SK-N-SH treated with all-trans-retinoic acid at 6 μM for 48 hours (cell line): Measurements from ENCODE around the gene ENTR1.

Experiments used
- ATAC-seq: fragments of 200-7000 bp; cut with Tn5 transposase; 3 replicates; pipeline ENCODE4 v1.9.1; 2020; ENCODE audit warnings: mild to moderate bottlenecking, moderate library complexity
- ARNTL ChIP-seq: fragments of 450-650 bp; formaldehyde crosslinking; IDR thresholded peaks from 2 replicates; pipeline ENCODE4 v1.5.0; 2020; ENCODE audit warnings: low read depth, mild to moderate bottlenecking, moderate library complexity, borderline replicate concordance
- BACH2 ChIP-seq: fragments of 250-450 bp; sonication (Bioruptor Pico); IDR thresholded peaks from 2 replicates; pipeline ENCODE4 v1.9.0; 2021; ENCODE audit warnings: mild to moderate bottlenecking, borderline replicate concordance
- CREB5 ChIP-seq: fragments of 250-450 bp; sonication (Bioruptor Pico); IDR thresholded peaks from 2 replicates; pipeline ENCODE4 v1.5.1; 2020; ENCODE audit warnings: low read depth, mild to moderate bottlenecking, moderate library complexity
- CSDC2 ChIP-seq: fragments of 250-450 bp; sonication (Bioruptor Pico); IDR thresholded peaks from 2 replicates; pipeline ENCODE4 v1.5.0; 2020; ENCODE audit warnings: mild to moderate bottlenecking, moderate library complexity
- CSRNP3 ChIP-seq: fragments of 250-450 bp; sonication (Bioruptor Pico); IDR thresholded peaks from 2 replicates; pipeline ENCODE4 v1.5.1; 2021; ENCODE audit warnings: mild to moderate bottlenecking, moderate library complexity
- ESRRG ChIP-seq: fragments of 250-450 bp; sonication (Bioruptor Pico); IDR thresholded peaks from 2 replicates; pipeline ENCODE4 v1.6.1; 2021; ENCODE audit warnings: mild to moderate bottlenecking
- ISL1 ChIP-seq: fragments of 250-450 bp; sonication (Bioruptor Pico); IDR thresholded peaks from 2 replicates; pipeline ENCODE4 v2.1.2; 2022; ENCODE audit warnings: mild to moderate bottlenecking, moderate library complexity
- OSR1 ChIP-seq: fragments of 250-450 bp; sonication (Bioruptor Pico); IDR thresholded peaks from 2 replicates; pipeline ENCODE4 v1.8.0; 2022; ENCODE audit warnings: moderate library complexity, mild to moderate bottlenecking, inconsistent platforms
- PATZ1 ChIP-seq: fragments of 250-450 bp; sonication (Bioruptor Pico); IDR thresholded peaks from 2 replicates; pipeline ENCODE4 v1.8.0; 2020; ENCODE audit warnings: mild to moderate bottlenecking, moderate library complexity, borderline replicate concordance
- PPARA ChIP-seq: fragments of 250-450 bp; sonication (Bioruptor Pico); IDR thresholded peaks from 2 replicates; pipeline ENCODE4 v1.5.0; 2020; ENCODE audit warnings: mild to moderate bottlenecking, borderline replicate concordance
- RARB ChIP-seq: fragments of 250-450 bp; sonication (Bioruptor Pico); IDR thresholded peaks from 2 replicates; pipeline ENCODE4 v1.8.0; 2021; ENCODE audit warnings: mild to moderate bottlenecking, moderate library complexity
- SNAI2 ChIP-seq: fragments of 250-450 bp; sonication (Bioruptor Pico); IDR thresholded peaks from 2 replicates; pipeline ENCODE4 v1.5.0; 2020; ENCODE audit warnings: mild to moderate bottlenecking, moderate library complexity
- TCF4 ChIP-seq: fragments of 250-450 bp; sonication (Bioruptor Pico); IDR thresholded peaks from 2 replicates; pipeline ENCODE4 v1.8.0; 2021; ENCODE audit warnings: mild to moderate bottlenecking, moderate library complexity, borderline replicate concordance
- TOX ChIP-seq: fragments of 250-450 bp; sonication (Bioruptor Pico); IDR thresholded peaks from 2 replicates; pipeline ENCODE4 v1.8.0; 2021; ENCODE audit warnings: mild to moderate bottlenecking, moderate library complexity, borderline replicate concordance
- TSHZ2 ChIP-seq: fragments of 250-450 bp; sonication (Bioruptor Pico); IDR thresholded peaks from 2 replicates; pipeline ENCODE4 v1.5.0; 2020; ENCODE audit warnings: mild to moderate bottlenecking, moderate library complexity
- ZFP3 ChIP-seq: fragments of 250-450 bp; sonication (Bioruptor Pico); IDR thresholded peaks from 2 replicates; pipeline ENCODE4 v1.5.0; 2020; ENCODE audit warnings: mild to moderate bottlenecking, moderate library complexity
- ZFP30 ChIP-seq: fragments of 450-650 bp; formaldehyde crosslinking; IDR thresholded peaks from 2 replicates; pipeline ENCODE4 v1.5.0; 2022; ENCODE audit warnings: mild to moderate bottlenecking, moderate library complexity
- ZNF565 ChIP-seq: fragments of 450-650 bp; formaldehyde crosslinking; conservative IDR thresholded peaks from 2 replicates; pipeline ENCODE4 v1.5.0; 2020; ENCODE audit warnings: low read depth, mild to moderate bottlenecking, moderate library complexity
- ZNF8 ChIP-seq: fragments of 450-650 bp; formaldehyde crosslinking; IDR thresholded peaks from 2 replicates; pipeline ENCODE4 v1.5.0; 2020; ENCODE audit warnings: mild to moderate bottlenecking, moderate library complexity

The ENTR1 gene

GRCh38 chr9:136378170-136379002 is 32.0 kb downstream of the ENTR1 start:
- no peak for TF ChIP-seq BACH2
- no peak for TF ChIP-seq TSHZ2
- TF ChIP-seq ZFP30 (CRISPR knock-in tag), result no peak
- no peak for TF ChIP-seq SNAI2 (CRISPR knock-in tag)
- no peak for TF ChIP-seq CSRNP3 (CRISPR knock-in tag)
- TF ChIP-seq CREB5 (CRISPR knock-in tag), result no peak
- no peak for TF ChIP-seq PATZ1
- no peak for TF ChIP-seq ZNF565 (CRISPR knock-in tag)
- TF ChIP-seq ZNF8 (CRISPR knock-in tag), result no peak
- no peak for ATAC-seq

- ATAC-seq, result no peak
- no peak for TF ChIP-seq ZFP30 (CRISPR knock-in tag)
- TF ChIP-seq PPARA, result no peak
- TF ChIP-seq TCF4 (CRISPR knock-in tag), result no peak
- TF ChIP-seq ARNTL, result no peak
- no peak for TF ChIP-seq ISL1 (CRISPR knock-in tag)
- TF ChIP-seq SNAI2 (CRISPR knock-in tag), result no peak
- TF ChIP-seq PATZ1, result no peak
- TF ChIP-seq BACH2, result no peak
- TF ChIP-seq RARB (CRISPR knock-in tag), result no peak
- no peak for TF ChIP-seq TSHZ2
- no peak for TF ChIP-seq ZNF565 (CRISPR knock-in tag)
- no peak for TF ChIP-seq TOX (CRISPR knock-in tag)
- no peak for TF ChIP-seq ZFP3 (CRISPR knock-in tag)
- no peak for TF ChIP-seq OSR1 (CRISPR knock-in tag)
- TF ChIP-seq ESRRG, result no peak
- no peak for TF ChIP-seq CSDC2
These were observed 32.9 kb downstream of the ENTR1 start for GRCh38 chr9:136377341-136378169.
